ENCODE results near the gene EGLN2.
"Not testable (repeated sequence)": the region's sequence is repeated elsewhere in the genome, so short reads cannot be mapped to it uniquely, and the experiment has no call there.

Gene EGLN2

DNA sequence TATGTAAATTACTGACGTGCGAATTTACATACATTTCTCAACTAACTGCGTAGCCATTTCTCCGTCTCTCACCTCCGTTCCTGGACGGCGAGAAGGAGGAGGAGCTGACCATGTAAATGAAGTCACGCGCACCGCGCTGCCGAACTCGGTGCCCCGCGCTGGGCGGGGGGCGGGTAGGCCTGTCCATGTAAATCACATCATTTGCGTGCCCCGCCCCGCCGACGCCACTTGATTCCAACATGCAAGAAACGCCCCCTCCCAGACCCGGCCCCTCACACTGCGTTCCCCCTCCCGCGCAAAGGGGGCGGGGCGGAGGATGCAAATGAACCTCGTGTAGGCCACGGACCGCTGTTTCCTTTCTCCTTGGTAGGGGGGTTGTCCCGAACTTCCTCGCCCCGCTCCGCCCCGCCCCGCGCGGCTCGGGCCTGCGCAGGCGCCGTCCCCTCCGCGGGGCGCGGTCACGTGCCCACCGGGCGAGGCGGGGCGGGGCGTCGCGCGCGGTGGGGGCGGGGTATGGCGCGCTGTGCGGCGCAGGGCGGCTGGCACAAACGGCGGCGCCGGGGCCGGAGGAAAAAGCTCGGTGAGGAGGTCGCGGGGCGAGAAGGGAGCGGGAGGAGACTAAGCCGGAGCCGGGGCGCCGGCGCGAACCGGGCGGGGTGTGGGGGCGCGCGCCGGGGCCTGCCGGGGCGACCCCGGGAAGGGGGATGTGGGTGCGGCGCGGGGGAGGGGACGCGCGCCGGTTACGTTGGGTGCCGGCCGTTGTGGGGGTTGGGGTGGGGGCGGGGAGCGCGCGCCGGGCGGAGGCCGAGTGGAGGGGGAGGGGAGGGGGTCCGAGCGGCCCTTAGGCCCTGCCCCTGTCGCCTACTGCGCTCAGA lies at the start of gene EGLN2:
EGLN2 (plus strand) TSS at position 509 of the 875 bp plus-strand sequence. CDS start 1,382 bp downstream, outside the sequence.
- peak; percentile 99 for DNase-seq (ENCODE audit: low read depth)

DNA sequence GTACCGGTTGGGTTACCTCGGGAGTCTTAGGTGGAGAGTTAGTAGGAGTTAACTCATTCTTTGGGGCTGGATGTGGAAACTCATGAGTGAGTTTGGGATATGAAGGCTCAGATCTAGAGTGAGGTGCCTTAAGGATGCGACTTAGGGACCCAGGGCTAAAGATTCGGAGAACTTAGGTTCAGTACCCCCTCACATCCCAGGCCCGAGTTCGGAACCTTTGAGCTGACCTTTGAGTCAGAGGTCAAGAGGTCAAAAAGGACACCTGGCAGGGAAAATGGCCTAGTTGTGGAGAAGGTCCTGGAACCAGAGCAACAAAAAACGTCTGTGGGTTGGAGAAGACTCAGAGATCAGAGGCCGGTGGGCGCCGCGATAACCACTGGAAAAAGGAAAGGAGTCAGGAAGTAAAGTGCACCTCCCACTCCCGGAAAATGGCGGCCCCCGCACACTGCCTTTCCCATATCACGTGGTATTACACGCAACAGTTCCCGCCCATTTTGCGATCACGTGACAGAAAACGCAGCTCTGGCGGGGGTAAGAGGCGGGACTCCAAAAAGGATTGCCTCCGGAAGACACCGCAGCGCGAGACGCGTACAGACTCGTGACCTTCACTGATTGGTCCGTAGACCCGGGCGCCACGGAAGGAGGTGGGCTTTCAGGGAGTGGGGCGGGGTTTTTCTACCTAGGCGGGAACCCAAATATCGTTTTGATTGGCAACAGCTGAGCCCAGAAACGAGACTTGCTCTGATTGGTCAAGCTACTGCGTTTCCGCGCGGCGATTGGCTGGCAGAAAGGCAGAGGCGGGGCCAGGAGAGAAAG lies 48.7 kb upstream of the EGLN2 start, which contains the start of gene ACTMAP:
ACTMAP (minus strand) TSS at position 420 of the 816 bp plus-strand sequence. CDS start 674 bp downstream, outside the sequence.
- DNase-seq (ENCODE audit: low read depth): peak; percentile 100

DNA sequence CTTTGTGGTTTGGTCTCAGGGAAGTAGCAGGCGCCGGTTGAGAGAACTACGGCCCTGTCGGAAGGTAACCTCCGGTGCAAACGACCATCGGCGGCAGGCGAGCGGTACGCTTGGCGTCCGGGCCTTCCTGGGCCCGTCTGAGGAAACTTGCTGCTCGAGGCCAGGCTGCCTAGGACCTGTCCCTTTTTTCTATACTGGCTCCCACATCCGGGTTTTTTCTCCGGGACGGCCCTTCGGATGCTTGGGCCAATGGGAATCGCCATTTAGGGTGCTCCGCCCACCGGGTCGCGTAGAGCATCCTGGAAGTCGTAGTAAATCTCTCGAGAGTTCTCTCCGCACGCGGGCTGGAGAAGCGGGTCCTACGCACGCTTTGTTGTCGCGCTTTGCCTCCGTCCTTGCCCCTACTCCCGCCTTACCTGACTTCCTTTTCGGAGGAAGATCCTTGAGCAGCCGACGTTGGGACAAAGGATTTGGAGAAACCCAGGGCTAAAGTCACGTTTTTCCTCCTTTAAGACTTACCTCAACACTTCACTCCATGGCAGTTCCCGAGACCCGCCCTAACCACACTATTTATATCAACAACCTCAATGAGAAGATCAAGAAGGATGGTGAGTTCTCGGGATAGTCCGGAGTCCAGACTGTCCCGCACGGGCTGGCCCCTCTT lies 48.0 kb upstream of the EGLN2 start, which contains the start of gene SNRPA:
SNRPA (plus strand) TSS at position 330 of the 664 bp plus-strand sequence; CDS start at position 536, 206 bp downstream.
- DNase-seq (ENCODE audit: low read depth): peak; percentile 95

GRCh38 chr19:40752257-40752781 lies 46.7 kb upstream of the EGLN2 start:
- no peak for DNase-seq (ENCODE audit: low read depth)

GRCh38 chr19:40754611-40755247 lies 44.3 kb upstream of the EGLN2 start:
- peak; percentile 77 for DNase-seq (ENCODE audit: low read depth)

DNA sequence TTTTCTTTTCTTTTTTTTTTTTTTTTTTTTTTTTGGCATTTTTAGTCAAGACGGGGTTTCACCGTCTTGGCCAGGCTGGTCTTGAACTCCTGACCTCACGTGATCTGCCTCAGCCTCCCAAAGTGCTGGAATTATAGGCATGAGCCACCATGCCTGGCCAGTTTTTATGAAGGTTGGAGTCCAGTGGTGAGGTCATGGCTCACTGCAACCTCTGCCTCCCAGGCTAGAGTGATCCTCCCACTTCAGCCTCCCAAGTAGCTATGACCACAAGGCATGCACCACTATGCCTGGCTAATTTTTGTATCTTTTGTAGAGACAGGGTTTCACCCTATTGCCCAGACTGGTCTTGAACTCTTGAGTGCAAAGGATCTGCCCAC lies 43.8 kb upstream of the EGLN2 start:
- no peak for DNase-seq (ENCODE audit: low read depth)

GRCh38 chr19:40755791-40756190 lies 43.2 kb upstream of the EGLN2 start:
- no peak for DNase-seq (ENCODE audit: low read depth)

GRCh38 chr19:40756502-40757110 lies 42.4 kb upstream of the EGLN2 start:
- no peak for DNase-seq (ENCODE audit: low read depth)

GRCh38 chr19:40758491-40758890 lies 40.5 kb upstream of the EGLN2 start:
- DNase-seq (ENCODE audit: low read depth): no peak

DNA sequence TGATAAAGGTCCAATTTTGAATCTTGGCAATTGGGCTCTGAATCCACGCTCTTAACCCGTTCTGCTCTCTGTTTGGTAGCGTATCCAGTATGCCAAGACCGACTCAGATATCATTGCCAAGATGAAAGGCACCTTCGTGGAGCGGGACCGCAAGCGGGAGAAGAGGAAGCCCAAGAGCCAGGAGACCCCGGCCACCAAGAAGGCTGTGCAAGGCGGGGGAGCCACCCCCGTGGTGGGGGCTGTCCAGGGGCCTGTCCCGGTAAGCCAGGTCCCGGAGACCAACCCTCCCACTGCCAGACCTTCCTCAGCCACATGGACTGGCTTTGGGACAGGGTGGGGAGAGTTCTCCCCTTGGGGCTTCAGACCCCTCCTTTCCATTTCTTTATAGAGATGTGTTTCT lies 39.6 kb upstream of the EGLN2 start:
- DNase-seq (ENCODE audit: low read depth): no peak

DNA sequence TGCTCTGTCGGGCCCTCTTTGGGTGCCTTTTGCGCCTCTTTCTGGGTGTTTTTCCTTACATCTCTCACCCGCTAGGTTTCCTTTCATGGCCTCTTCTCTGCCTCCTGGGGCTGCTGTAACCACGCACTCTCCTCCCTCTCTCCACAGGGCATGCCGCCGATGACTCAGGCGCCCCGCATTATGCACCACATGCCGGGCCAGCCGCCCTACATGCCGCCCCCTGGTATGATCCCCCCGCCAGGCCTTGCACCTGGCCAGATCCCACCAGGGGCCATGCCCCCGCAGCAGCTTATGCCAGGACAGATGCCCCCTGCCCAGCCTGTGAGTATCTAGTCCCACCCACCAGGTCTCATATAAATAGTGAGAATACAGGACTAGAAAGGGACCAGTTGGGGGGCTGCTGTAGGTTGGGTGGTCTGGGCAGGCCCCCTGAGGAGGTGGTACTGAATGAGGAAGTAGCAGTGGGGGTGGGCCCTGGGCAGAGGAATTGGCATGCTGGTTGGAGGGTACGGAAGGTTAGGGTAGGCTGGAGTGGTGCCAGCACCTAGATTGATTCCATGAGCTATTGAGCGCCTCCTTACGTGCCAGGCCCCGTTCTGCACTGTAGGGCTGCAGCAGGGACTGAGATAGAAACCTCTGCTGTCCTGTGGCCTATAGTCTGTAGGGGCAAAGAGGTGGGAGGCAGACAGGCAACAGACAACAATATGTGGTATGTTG lies 36.1 kb upstream of the EGLN2 start:
- no peak for DNase-seq (ENCODE audit: low read depth)

- DNase-seq (ENCODE audit: low read depth): no peak
These were observed 35.5 kb upstream of the EGLN2 start for GRCh38 chr19:40763526-40763925.

- DNase-seq (ENCODE audit: low read depth): no peak
These were observed 35.0 kb upstream of the EGLN2 start for GRCh38 chr19:40763963-40764362.

GRCh38 chr19:40766385-40766784 lies 32.6 kb upstream of the EGLN2 start:
- not testable (repeated sequence) for DNase-seq (ENCODE audit: low read depth)

DNA sequence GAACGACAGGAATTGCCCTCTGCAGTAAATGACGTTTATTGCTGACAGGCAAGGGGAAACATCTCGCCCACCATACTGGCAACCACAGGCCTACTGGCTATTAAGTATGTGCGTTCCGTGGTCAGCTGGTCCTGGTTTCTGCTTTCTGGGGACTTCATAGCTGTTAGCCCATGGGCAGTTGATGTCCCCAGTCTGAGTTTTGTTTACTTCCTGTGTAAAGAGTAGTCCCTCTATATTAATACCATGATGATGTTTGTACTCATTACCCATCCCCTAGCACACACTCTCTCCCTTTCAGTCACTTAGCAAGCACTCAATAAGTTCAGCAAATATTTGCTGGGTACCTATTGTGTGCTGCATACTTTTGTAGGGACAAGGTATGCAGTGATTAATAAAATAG lies 30.1 kb upstream of the EGLN2 start:
- no peak for DNase-seq (ENCODE audit: low read depth)

DNA sequence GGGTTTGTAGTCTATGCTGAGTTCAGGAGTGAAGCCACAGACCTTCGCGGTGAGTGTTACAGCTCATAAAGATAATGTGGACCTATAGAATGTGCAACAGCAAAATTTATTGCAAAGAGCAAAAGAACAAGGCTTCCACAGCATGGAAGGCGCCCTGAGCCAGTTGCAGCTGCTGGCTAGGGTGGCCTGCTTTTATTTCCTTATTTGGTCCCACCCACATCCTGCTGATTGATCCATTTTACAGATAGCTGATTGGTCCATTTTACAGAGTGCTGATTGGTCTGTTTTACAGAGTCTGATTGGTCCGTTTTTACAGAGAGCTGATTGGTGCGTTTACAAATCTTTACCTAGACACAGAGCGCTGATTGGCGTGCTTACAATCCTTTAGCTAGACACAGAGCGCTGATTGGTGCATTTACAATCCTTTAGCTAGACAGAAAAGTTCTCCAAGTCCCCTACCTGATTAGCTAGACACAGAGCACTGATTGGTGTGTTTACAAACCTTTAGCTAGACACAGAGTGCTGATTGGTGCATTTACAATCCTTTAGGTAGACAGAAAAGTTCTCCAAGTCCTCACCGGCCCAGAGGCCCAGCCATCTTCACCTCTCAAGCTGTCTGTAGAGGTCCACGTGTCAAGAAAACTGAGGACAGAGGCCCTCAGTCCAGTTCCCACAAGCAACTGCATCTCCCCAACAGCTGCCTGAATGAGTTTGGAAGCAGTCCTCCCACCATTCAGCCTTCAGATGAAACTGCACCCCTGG lies 27.7 kb upstream of the EGLN2 start:
- DNase-seq (ENCODE audit: low read depth): not testable (repeated sequence)

- DNase-seq (ENCODE audit: low read depth): no peak
These were observed 23.9 kb upstream of the EGLN2 start, which contains the start of gene MIA for GRCh38 chr19:40774916-40775631. MIA (plus strand) TSS chr19:40775521; CDS start chr19:40775543, 22 bp downstream.

- DNase-seq (ENCODE audit: low read depth): no peak
These were observed 23.4 kb upstream of the EGLN2 start for GRCh38 chr19:40775632-40776022.

- no peak for DNase-seq (ENCODE audit: low read depth)
These were observed 22.6 kb upstream of the EGLN2 start for GRCh38 chr19:40776364-40776763.

All from amniotic epithelial cell (primary cell).